Mucosa of descending colon (tissue), 3 donors: Measurements from ENCODE around the gene ABHD17C. TPM values are rescaled to one million over a fixed set of nuclear protein-coding genes. Genes with fewer than 3 reads are reported as not detected.

ENCODE experiments used
- ATAC-seq: fragments of 200-7000 bp; cut with Tn5 transposase; one replicate; pipeline ENCODE4 v1.9.1; 2020; ENCODE audit warnings: mild to moderate bottlenecking, moderate library complexity
- DNase-seq, 3 donors: peaks; one replicate each; pipeline ENCODE4 v3.0.0-alpha.2; 2020
- H3K36me3 ChIP-seq: fragments of 200-600 bp; one replicate; pipeline ENCODE4 v1.8.0; 2021; ENCODE audit warnings: low read depth, mild to moderate bottlenecking
- H3K4me1 ChIP-seq: fragments of 200-600 bp; one replicate; pipeline ENCODE4 v1.8.0; 2021; ENCODE audit warnings: low read depth, mild to moderate bottlenecking
- H3K4me3 ChIP-seq: fragments of 200-600 bp; one replicate; pipeline ENCODE4 v1.8.0; 2021; ENCODE audit warnings: mild to moderate bottlenecking
- H3K9me3 ChIP-seq: fragments of 200-600 bp; one replicate; pipeline ENCODE4 v1.8.0; 2021; ENCODE audit warnings: mild to moderate bottlenecking
- intact Hi-C, 2 donors: fragments of 100-400 bp; cut with DNase I in 1 of 2; cut with micrococcal nuclease in 1 of 2; formaldehyde crosslinking; loops; one replicate each; pipeline versions ENCODE4 v1.11.0 to v1.11.1; 2022; cut with DNase I, micrococcal nuclease
- total RNA-seq, 3 donors: library from RNA; stranded (reverse); fragmentation: NEBNext Ultra II Directional in 2 of 3; extraction: Animal tissue kit (Norgen Biotek cat#: 25700) in 2 of 3; gene quantifications; one replicate each; pipeline versions ENCODE4 v1.2.1 to v1.2.4, GENCODE V29; 2021 to 2023
- TF ChIP-seq, protein P1 (sequence below): fragments of 200-600 bp; IDR thresholded peaks from one replicate; pipeline ENCODE4 v1.8.0; 2022; ENCODE audit warnings: antibody characterized with exemption, mild to moderate bottlenecking
- donor health status: DM: no; HTN: no; CAD: no; lungs with moderate emphysema.
- donor health status: DM: no; HTN: no; CAD: no.
- donor health status: DM: no; HTN: yes; CAD: no.

Gene ABHD17C
- total RNA-seq, 3 donors from 2014 or later: 84.4 to 192 (median 157) TPM

DNA sequence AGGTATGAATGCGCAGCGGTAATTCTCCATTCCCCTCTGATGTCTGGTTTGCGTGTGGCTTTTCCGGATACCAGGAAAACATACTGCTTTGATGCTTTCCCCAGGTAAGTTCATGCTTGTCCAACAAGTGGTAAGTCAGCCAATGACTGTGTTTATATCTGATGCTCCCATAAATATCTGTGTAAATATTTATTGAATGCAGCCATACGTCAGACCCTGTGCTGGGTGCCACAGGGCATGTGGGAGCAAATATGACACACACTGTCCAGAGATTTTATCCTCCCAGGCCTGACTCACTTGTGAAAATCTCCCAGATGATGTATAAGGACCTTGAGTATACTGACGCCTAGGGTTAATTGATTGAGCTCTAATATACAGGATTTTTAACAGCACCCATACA is 54.5 kb downstream of the ABHD17C start:
- no peaks in the 10 kb centered on the region for H3K36me3 ChIP-seq
- no peaks in the 10 kb centered on the region for H3K4me1 ChIP-seq
- H3K4me3 ChIP-seq: no peak overlapping the region
- intact Hi-C loops: no loop called here
- H3K9me3 ChIP-seq: no peaks in the 10 kb centered on the region
- TF ChIP-seq, protein P1, sequence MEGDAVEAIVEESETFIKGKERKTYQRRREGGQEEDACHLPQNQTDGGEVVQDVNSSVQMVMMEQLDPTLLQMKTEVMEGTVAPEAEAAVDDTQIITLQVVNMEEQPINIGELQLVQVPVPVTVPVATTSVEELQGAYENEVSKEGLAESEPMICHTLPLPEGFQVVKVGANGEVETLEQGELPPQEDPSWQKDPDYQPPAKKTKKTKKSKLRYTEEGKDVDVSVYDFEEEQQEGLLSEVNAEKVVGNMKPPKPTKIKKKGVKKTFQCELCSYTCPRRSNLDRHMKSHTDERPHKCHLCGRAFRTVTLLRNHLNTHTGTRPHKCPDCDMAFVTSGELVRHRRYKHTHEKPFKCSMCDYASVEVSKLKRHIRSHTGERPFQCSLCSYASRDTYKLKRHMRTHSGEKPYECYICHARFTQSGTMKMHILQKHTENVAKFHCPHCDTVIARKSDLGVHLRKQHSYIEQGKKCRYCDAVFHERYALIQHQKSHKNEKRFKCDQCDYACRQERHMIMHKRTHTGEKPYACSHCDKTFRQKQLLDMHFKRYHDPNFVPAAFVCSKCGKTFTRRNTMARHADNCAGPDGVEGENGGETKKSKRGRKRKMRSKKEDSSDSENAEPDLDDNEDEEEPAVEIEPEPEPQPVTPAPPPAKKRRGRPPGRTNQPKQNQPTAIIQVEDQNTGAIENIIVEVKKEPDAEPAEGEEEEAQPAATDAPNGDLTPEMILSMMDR: no peak
- ATAC-seq (peak; percentile 37), DNase-seq (no peak)

DNA sequence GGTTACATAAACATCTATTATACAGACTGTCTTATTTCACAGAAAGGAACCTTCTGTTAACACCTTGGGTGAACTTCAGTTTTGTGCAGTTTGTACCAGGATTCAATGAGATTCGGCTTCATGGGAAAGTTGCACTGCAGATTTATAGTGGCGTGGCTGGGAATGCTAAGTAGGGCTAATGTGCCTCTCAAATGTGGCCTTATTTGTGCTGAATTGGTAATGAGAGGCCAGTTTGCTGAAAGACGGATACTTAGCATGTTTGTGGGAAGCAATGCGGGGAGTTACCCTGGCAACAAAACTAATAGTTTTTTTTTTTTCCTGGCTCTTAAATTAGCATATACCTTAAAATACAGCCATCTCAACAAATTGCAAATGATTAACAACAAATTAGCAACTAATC is 55.5 kb downstream of the ABHD17C start:
- no peaks in the 10 kb centered on the region for H3K9me3 ChIP-seq
- H3K36me3 ChIP-seq: no peaks in the 10 kb centered on the region
- DNase-seq: no peak
- intact Hi-C loops: no loop called here
- no peaks in the 10 kb centered on the region for H3K4me1 ChIP-seq
- no peak overlapping the region for H3K4me3 ChIP-seq
- ATAC-seq: no peak
- TF ChIP-seq, protein P1: no peak

DNA sequence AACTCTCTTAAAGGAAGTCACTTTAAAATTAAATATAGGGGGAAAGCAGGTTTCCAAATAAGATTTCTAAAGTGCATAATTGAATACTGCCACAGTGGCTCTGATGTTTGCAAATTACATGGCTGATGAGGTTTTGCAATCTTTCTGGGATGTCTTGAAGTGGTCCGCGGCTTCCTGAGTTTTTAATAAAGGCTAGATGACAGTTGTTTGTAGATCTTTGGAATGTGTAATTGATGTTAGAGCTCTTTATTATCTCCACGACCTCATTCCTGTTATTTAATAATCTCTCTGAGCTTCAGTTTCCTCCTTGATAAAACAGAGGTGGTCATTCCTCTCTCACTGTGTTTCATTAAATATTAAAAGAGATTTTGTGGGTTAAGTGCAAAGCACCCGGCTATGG is 57.1 kb downstream of the ABHD17C start:
- no peak for ATAC-seq
- Histone ChIP-seq H3K9me3 (no peaks in the 10 kb centered on the region), H3K4me3 (no peak overlapping the region), H3K4me1 (no peaks in the 10 kb centered on the region), H3K36me3 (no peaks in the 10 kb centered on the region)
- intact Hi-C loops: no loop called here
- DNase-seq: no peak
- TF ChIP-seq, protein P1: no peak

DNA sequence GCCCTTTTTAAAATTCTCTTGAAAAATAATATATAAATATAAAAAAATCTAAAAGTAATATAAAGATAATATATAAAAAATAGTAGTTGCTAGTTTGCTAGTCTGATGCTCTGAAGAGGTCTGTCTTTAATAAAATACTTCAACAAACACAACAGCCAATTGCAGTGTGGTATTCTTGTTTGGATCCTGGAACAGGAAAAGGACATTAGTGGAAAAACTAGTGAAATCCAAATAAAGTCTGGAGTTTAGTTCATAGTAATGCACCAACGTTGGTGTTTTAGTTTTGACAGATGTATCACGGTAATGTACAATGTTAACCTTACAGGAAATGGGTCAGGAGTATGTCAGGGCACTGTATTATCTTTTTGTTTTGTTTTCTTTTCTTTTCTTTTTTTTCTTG is 58.1 kb downstream of the ABHD17C start:
- Histone ChIP-seq H3K9me3 (no peaks in the 10 kb centered on the region), H3K36me3 (no peaks in the 10 kb centered on the region), H3K4me3 (no peak overlapping the region), H3K4me1 (no peaks in the 10 kb centered on the region)
- ATAC-seq (no peak), DNase-seq (no peak)
- intact Hi-C loops: no loop called here
- TF ChIP-seq, protein P1: no peak

DNA sequence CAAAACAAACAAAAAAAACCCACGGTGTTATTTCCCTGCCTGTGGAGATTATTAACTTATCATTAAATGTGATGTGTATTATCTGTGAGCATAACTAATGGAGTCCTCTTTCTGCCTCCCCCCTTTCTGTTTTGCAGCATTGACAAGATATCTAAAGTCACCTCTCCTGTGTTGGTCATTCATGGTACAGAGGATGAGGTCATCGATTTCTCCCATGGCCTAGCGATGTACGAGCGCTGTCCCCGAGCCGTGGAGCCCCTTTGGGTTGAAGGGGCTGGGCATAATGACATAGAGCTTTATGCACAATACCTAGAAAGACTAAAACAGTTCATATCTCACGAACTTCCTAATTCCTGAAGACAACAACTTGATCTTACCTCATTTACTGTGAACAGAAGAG is 58.9 kb downstream of the ABHD17C start:
- DNase-seq (no peak), ATAC-seq (no peak)
- TF ChIP-seq, protein P1: no peak

DNA sequence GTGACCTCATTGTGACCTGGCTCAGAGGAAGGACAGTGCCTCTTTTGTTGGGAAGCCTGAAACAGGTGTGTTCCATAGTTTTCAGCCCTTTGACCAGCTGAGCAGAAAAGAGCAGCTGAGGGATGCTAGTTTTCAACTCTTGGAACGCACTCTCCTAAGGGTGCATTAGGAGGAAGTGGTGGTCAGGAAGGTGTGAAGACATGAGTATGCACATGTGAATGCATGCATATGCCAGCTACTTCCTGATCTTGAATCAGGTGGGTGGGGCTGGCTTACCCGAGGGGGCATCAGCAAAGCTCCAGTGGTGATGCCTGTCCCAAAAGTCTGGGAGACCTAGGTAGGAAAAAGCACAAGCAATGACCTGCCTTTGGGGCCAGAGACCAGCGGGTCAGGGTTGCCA is 60.8 kb downstream of the ABHD17C start:
- TF ChIP-seq, protein P1: no peak
- intact Hi-C loops: no loop called here
- Histone ChIP-seq H3K4me3 (no peak overlapping the region), H3K36me3 (no peaks in the 10 kb centered on the region), H3K4me1 (no peaks in the 10 kb centered on the region), H3K9me3 (no peaks in the 10 kb centered on the region)
- DNase-seq (no peak), ATAC-seq (peak; percentile 39)

More for the DNA sequence above, 58.9 kb downstream of the ABHD17C start:
- H3K4me3 ChIP-seq: no peak overlapping the region
- H3K9me3 ChIP-seq: no peaks in the 10 kb centered on the region
- H3K4me1 ChIP-seq: no peaks in the 10 kb centered on the region
- intact Hi-C loops: no loop called here
- no peaks in the 10 kb centered on the region for H3K36me3 ChIP-seq
